Neuronal stem cell (in vitro differentiated cells): Measurements from ENCODE around the gene TXNDC9.

Experiments used
- DNase-seq: peaks from one replicate; pipeline ENCODE4 v3.0.0-alpha.2; 2013; ENCODE audit warnings: low spot score
- H2AFZ ChIP-seq: one replicate; pipeline ENCODE4 v1.6.1; 2013; ENCODE audit warnings: mild to moderate bottlenecking, low read length, inconsistent platforms
- H2AK5ac ChIP-seq: 2 replicates; pipeline ENCODE4 v1.6.1; 2013; ENCODE audit warnings: low read depth, mild to moderate bottlenecking, inconsistent platforms, low read length, moderate library complexity, mixed read lengths
- H2BK120ac ChIP-seq: 2 replicates; pipeline ENCODE4 v1.6.1; 2013; ENCODE audit warnings: low read depth, mild to moderate bottlenecking, inconsistent platforms, low read length, moderate library complexity, mixed read lengths
- H2BK12ac ChIP-seq: one replicate; pipeline ENCODE4 v1.6.1; 2013; ENCODE audit warnings: low read length, inconsistent platforms
- H2BK15ac ChIP-seq: 2 replicates; pipeline ENCODE4 v1.6.1; 2013; ENCODE audit warnings: mild to moderate bottlenecking, low read length, inconsistent platforms, mixed read lengths
- H2BK5ac ChIP-seq: one replicate; pipeline ENCODE4 v1.6.1; 2013; ENCODE audit warnings: inconsistent platforms, mild to moderate bottlenecking, low read length, moderate library complexity
- H3K14ac ChIP-seq: one replicate; pipeline ENCODE4 v1.6.1; 2013; ENCODE audit warnings: low read length, inconsistent platforms
- H3K18ac ChIP-seq: 2 replicates; pipeline ENCODE4 v1.6.1; 2013; ENCODE audit warnings: low read length, inconsistent platforms
- H3K23ac ChIP-seq: 2 replicates; pipeline ENCODE4 v1.6.1; 2013; ENCODE audit warnings: low read depth, mild to moderate bottlenecking, mixed read lengths, low read length, inconsistent platforms; ENCODE audit not compliant: poor library complexity
- H3K27ac ChIP-seq: replicated peaks from 3 replicates; pipeline ENCODE4 v1.5.1; 2013; ENCODE audit warnings: low read length, inconsistent platforms
- H3K27me3 ChIP-seq, 3 experiments: 2 replicates each; pipeline ENCODE4 v1.6.1; 2013; ENCODE audit warnings: low read length in 3 of 3, mild to moderate bottlenecking in 2 of 3, inconsistent platforms in 1 of 3, low read depth in 1 of 3, mixed read lengths in 1 of 3, moderate library complexity in 1 of 3; ENCODE audit not compliant: control insufficient read depth in 3 of 3, insufficient read depth in 3 of 3
- H3K36me3 ChIP-seq, 2 donors: replicated peaks in 1 of 2; 2 replicates each; pipeline ENCODE4 v1.6.1; 2013; ENCODE audit warnings: low read length in 2 of 2; ENCODE audit not compliant: control insufficient read depth in 2 of 2, insufficient read depth in 2 of 2
- H3K4ac ChIP-seq: 2 replicates; pipeline ENCODE4 v1.6.1; 2013; ENCODE audit warnings: inconsistent platforms, mild to moderate bottlenecking, low read length, moderate library complexity
- H3K4me1 ChIP-seq, 2 donors: 1 replicate in 1 of 2; 2 replicates in 1 of 2; pipeline ENCODE4 v1.6.1; 2013; ENCODE audit warnings: low read length in 2 of 2, low read depth in 1 of 2; ENCODE audit not compliant: control insufficient read depth in 2 of 2, insufficient read depth in 1 of 2
- H3K4me2 ChIP-seq: one replicate; pipeline ENCODE4 v1.6.1; 2013; ENCODE audit warnings: mild to moderate bottlenecking, low read length, inconsistent platforms; ENCODE audit not compliant: insufficient read depth, poor library complexity, severe bottlenecking
- H3K4me3 ChIP-seq, 2 donors: 2 replicates each; pipeline ENCODE4 v1.5.1; 2013; ENCODE audit warnings: low read length in 2 of 2, mild to moderate bottlenecking in 2 of 2, inconsistent platforms in 1 of 2, moderate library complexity in 1 of 2
- H3K79me1 ChIP-seq: one replicate; pipeline ENCODE4 v1.6.1; 2013; ENCODE audit warnings: low read depth, mild to moderate bottlenecking, inconsistent platforms, low read length, moderate library complexity
- H3K9ac ChIP-seq: one replicate; pipeline ENCODE4 v1.6.1; 2013; ENCODE audit warnings: mild to moderate bottlenecking, low read depth, low read length, inconsistent platforms; ENCODE audit not compliant: poor library complexity
- H3K9me3 ChIP-seq, 2 donors: replicated peaks in 1 of 2; 2 replicates each; pipeline versions ENCODE3 to v1.6.1; 2013; ENCODE audit warnings: low read length in 2 of 2, mild to moderate bottlenecking in 2 of 2, inconsistent platforms in 1 of 2, low read depth in 1 of 2, mixed read lengths in 1 of 2, moderate library complexity in 1 of 2; ENCODE audit not compliant: control insufficient read depth in 2 of 2, insufficient read depth in 1 of 2
- H4K8ac ChIP-seq: one replicate; pipeline ENCODE4 v1.6.1; 2013; ENCODE audit warnings: low read depth, mild to moderate bottlenecking, inconsistent platforms, low read length, moderate library complexity
- H4K91ac ChIP-seq: one replicate; pipeline ENCODE4 v1.6.1; 2013; ENCODE audit warnings: low read length, low read depth, mild to moderate bottlenecking, inconsistent platforms; ENCODE audit not compliant: poor library complexity
- WGBS, 2 donors: extraction: QIAGEN DNeasy Blood & Tissue Kit; methylation state at CpG; one replicate each; pipeline ENCODE4 v1.1.7; 2013; ENCODE audit warnings: missing lambda C conversion rate in 2 of 2, mixed read lengths in 1 of 2; ENCODE audit not compliant: insufficient read length in 2 of 2, insufficient replicate concordance in 1 of 2; ENCODE audit errors: extremely low coverage in 2 of 2; 5-methylcytosine and 5-hydroxymethylcytosine counted together

TXNDC9 gene

GRCh38 chr2:99354070-99354469 is 17.9 kb upstream of the TXNDC9 start:
- H2AFZ ChIP-seq = no peak overlapping the region
- no CpG with 5 or more reads among the region's 1 CpG for WGBS, 2 donors

GRCh38 chr2:99350194-99350593 is 14.1 kb upstream of the TXNDC9 start:
- Histone ChIP-seq H4K91ac (no peak overlapping the region), H3K9me3 (no peaks in the 10 kb centered on the region), H2AK5ac (no peak overlapping the region), H3K4me2 (no peak overlapping the region), H3K14ac (no peak overlapping the region), H2BK5ac (no peak overlapping the region), H3K4me3 (no peak overlapping the region), H3K4me1 (no peaks in the 10 kb centered on the region), H2BK15ac (no peak overlapping the region), H3K9ac (no peak overlapping the region), H2AFZ (no peak overlapping the region), H3K18ac (no peak overlapping the region), H2BK12ac (no peak overlapping the region), H3K27me3 (no peaks in the 10 kb centered on the region), H3K27ac (no peak overlapping the region), H3K4ac (no peak overlapping the region), H3K23ac (no peak overlapping the region), H3K36me3 (no peaks in the 10 kb centered on the region), H4K8ac (no peak overlapping the region), H2BK120ac (no peak overlapping the region), H3K79me1 (no peaks in the 10 kb centered on the region)
- DNase-seq = no peak

More at GRCh38 chr2:99354070-99354469, 17.9 kb upstream of the TXNDC9 start:
- no peak overlapping the region for H4K91ac ChIP-seq
- H3K27ac ChIP-seq = no peak overlapping the region
- H3K4ac ChIP-seq = no peak overlapping the region
- no peak overlapping the region for H3K23ac ChIP-seq
- no peaks in the 10 kb centered on the region for H3K79me1 ChIP-seq
- no peaks in the 10 kb centered on the region for H3K27me3 ChIP-seq
- no peaks in the 10 kb centered on the region for H3K9me3 ChIP-seq
- H2BK15ac ChIP-seq = no peak overlapping the region
- H2BK12ac ChIP-seq = no peak overlapping the region
- H3K4me3 ChIP-seq = no peak overlapping the region
- no peak overlapping the region for H2BK120ac ChIP-seq
- H2BK5ac ChIP-seq = no peak overlapping the region
- no peak overlapping the region for H3K4me2 ChIP-seq
- H3K4me1 ChIP-seq = no peaks in the 10 kb centered on the region
- no peak overlapping the region for H4K8ac ChIP-seq
- no peak overlapping the region for H3K14ac ChIP-seq
- H3K9ac ChIP-seq = no peak overlapping the region
- no peaks in the 10 kb centered on the region for H3K36me3 ChIP-seq
- no peak overlapping the region for H2AK5ac ChIP-seq
- no peak for DNase-seq
- no peak overlapping the region for H3K18ac ChIP-seq

- H3K9me3 ChIP-seq = no peaks in the 10 kb centered on the region
- H3K4me3 ChIP-seq = no peak overlapping the region
- no peak overlapping the region for H4K91ac ChIP-seq
- no peak overlapping the region for H3K4ac ChIP-seq
- H2AK5ac ChIP-seq = no peak overlapping the region
- no peak overlapping the region for H2BK120ac ChIP-seq
- no peaks in the 10 kb centered on the region for H3K27me3 ChIP-seq
- no peak for DNase-seq
- H3K23ac ChIP-seq = no peak overlapping the region
- no peak overlapping the region for H2BK5ac ChIP-seq
- H3K18ac ChIP-seq = no peak overlapping the region
- H3K27ac ChIP-seq = no peak overlapping the region
- no peak overlapping the region for H3K14ac ChIP-seq
- no peaks in the 10 kb centered on the region for H3K79me1 ChIP-seq
- no peak overlapping the region for H3K4me2 ChIP-seq
- no peaks in the 10 kb centered on the region for H3K36me3 ChIP-seq
- H2BK15ac ChIP-seq = no peak overlapping the region
- H3K4me1 ChIP-seq = no peaks in the 10 kb centered on the region
- H4K8ac ChIP-seq = no peak overlapping the region
- H2AFZ ChIP-seq = no peak overlapping the region
- WGBS, 2 donors = no CpG with 5 or more reads among the region's 3 CpGs
- H2BK12ac ChIP-seq = no peak overlapping the region
- H3K9ac ChIP-seq = no peak overlapping the region
Observed at GRCh38 chr2:99348173-99348572, 12.0 kb upstream of the TXNDC9 start.

GRCh38 chr2:99346218-99346617 is 10.1 kb upstream of the TXNDC9 start:
- no peak overlapping the region for H3K4ac ChIP-seq
- no peak overlapping the region for H3K18ac ChIP-seq
- H2BK12ac ChIP-seq = no peak overlapping the region
- no peak overlapping the region for H2BK15ac ChIP-seq
- no peaks in the 10 kb centered on the region for H3K4me1 ChIP-seq
- no peak overlapping the region for H2BK5ac ChIP-seq
- H3K36me3 ChIP-seq = no peaks in the 10 kb centered on the region
- H3K9me3 ChIP-seq = no peaks in the 10 kb centered on the region
- H4K91ac ChIP-seq = no peak overlapping the region
- H2AFZ ChIP-seq = no peak overlapping the region
- H3K27me3 ChIP-seq = no peaks in the 10 kb centered on the region
- no peak overlapping the region for H3K4me3 ChIP-seq
- no peak overlapping the region for H3K4me2 ChIP-seq
- no peak overlapping the region for H2BK120ac ChIP-seq
- no peak overlapping the region for H3K23ac ChIP-seq
- H3K79me1 ChIP-seq = no peaks in the 10 kb centered on the region
- no peak overlapping the region for H2AK5ac ChIP-seq
- H3K14ac ChIP-seq = no peak overlapping the region
- no peak for DNase-seq
- no peak overlapping the region for H3K9ac ChIP-seq
- H4K8ac ChIP-seq = no peak overlapping the region
- H3K27ac ChIP-seq = no peak overlapping the region
